ENCODE results near the gene TMED4. TPM values are rescaled to one million over a fixed set of nuclear protein-coding genes. Genes with fewer than 3 reads are reported as not detected.

TMED4 gene
- total RNA-seq, 4 donors from 2014 or later: 76.8 to 101 (median 93.2) TPM

- Histone ChIP-seq H3K9me3 (no peaks in the 10 kb centered on the region), H3K4me3 (no peak overlapping the region), H3K4me1 (no peaks in the 10 kb centered on the region), H3K36me3 (no peaks in the 10 kb centered on the region), H3K27me3 (no peaks in the 10 kb centered on the region), H3K27ac (no peak overlapping the region)
- DNase-seq (ENCODE audit: low spot score in 2 of 2): no peak
- TF ChIP-seq EP300 (IDR thresholded peaks at IDR 0.05): no peak
- TF ChIP-seq CTCF (IDR thresholded peaks at IDR 0.05): no peak
- TF ChIP-seq POLR2A (IDR thresholded peaks at IDR 0.05): no peak
- no peak for TF ChIP-seq POLR2AphosphoS5 (IDR thresholded peaks at IDR 0.05)
- 78% methylated on average over 3 of the region's 8 CpGs for WGBS
Measured at GRCh38 chr7:44533301-44534055, 48.6 kb downstream of the TMED4 start.

DNA sequence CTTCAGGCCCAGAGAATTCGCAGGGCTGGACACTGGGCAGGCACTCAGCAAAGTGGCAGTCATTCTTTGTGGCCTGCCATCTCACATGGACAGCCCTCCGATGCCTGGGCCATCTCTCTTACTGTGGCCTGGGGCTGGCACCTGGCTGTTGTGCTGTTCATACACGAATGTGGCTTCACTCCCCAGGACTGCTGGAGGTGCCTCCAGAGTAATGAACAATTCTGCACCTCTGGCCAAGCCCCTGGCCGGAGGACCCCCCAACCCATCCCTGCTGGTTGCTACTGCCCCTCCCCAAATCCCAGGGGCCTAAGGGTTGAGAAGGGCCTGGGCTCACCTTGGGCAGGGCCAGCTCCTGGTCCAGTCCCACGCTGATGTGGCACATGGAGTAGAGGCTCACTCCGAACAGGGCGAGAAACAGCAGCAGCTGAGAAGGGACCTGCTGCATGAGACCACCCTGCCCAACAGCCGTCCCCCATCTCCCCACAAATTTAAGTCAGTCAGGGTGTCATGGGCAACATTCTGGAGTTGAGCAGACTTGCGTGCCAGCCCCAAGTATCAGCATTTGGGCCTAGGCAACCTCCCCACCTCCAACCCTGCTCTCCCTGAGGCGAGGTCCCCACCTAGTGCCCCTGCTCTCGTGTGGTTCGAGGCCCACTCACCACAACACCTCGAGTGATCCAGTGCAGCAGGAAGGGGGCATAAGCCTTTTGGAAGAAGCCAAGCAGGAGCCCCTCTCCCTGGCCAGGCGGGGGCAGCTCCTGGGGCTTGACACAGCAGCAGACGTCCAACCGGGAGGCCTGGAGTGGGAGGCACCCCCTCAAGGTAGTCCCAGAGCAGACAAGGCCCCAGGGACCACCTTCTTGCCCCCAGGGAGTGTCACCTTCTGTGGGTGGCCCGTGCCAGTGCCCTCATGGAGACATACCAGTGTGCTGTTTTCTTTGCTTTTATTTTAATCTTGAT, 50.3 kb downstream of the TMED4 start:
- H3K4me1 ChIP-seq: no peaks in the 10 kb centered on the region
- H3K36me3 ChIP-seq: no peaks in the 10 kb centered on the region
- no peaks in the 10 kb centered on the region for H3K27me3 ChIP-seq
- no peak overlapping the region for H3K27ac ChIP-seq
- WGBS: 81% methylated on average over 8 of the region's 17 CpGs
- peaks cover 1% of the 10 kb centered on the region for H3K9me3 ChIP-seq
- no peak overlapping the region for H3K4me3 ChIP-seq
- TF ChIP-seq POLR2A (IDR thresholded peaks at IDR 0.05) (no peak), POLR2AphosphoS5 (IDR thresholded peaks at IDR 0.05) (no peak), EP300 (IDR thresholded peaks at IDR 0.05) (no peak), CTCF (IDR thresholded peaks at IDR 0.05) (no peak)
- DNase-seq (ENCODE audit: low spot score in 2 of 2): no peak

DNA sequence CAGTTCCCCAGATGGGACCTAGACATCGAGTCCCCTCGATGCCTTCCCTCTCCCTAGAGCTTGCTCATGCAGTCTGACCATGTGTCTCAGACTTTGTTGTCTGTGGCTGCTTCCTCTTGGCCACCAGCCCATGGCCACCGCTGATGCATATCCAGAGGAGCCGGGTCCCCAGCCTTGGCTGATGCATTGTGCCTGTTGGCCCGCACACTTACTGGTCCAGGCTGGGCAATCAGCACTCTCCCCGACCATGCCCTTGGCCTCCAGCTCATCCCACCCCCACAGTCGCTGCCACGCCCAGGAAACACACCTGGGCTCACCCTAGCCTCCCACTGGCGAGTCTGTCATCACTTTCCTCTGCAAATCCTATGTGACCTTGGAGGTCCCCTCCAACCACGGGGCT, 51.0 kb downstream of the TMED4 start:
- Histone ChIP-seq H3K27me3 (no peaks in the 10 kb centered on the region), H3K4me1 (no peaks in the 10 kb centered on the region), H3K4me3 (no peak overlapping the region), H3K9me3 (peaks cover 7% of the 10 kb centered on the region), H3K27ac (no peak overlapping the region), H3K36me3 (no peaks in the 10 kb centered on the region)
- 66% methylated on average over 10 of the region's 10 CpGs for WGBS
- DNase-seq (ENCODE audit: low spot score in 2 of 2): no peak
- TF ChIP-seq POLR2AphosphoS5 (IDR thresholded peaks at IDR 0.05): no peak
- TF ChIP-seq EP300 (IDR thresholded peaks at IDR 0.05): no peak
- TF ChIP-seq POLR2A (IDR thresholded peaks at IDR 0.05): no peak
- no peak for TF ChIP-seq CTCF (IDR thresholded peaks at IDR 0.05)

Other genes starting within 250 kb of the TMED4 start
- gene NUDCD3, start 91.6 kb downstream of the TMED4 start, total RNA-seq: 100 to 1,000 TPM in 1 of 4 donors, 10 to 100 TPM in 3; 54.3 to 101 (median 64.4) TPM
- gene NPC1L1, start 40.9 kb downstream of the TMED4 start, total RNA-seq: under 1 TPM in 1 of 4 donors, not detected in 3; 0.24 TPM
- gene DDX56, start 8.3 kb downstream of the TMED4 start, total RNA-seq: 100 to 1,000 TPM in 1 of 4 donors, 10 to 100 TPM in 3; 58.3 to 109 (median 69.5) TPM
- 100 to 1,000 TPM in 3 of 4 donors, 10 to 100 TPM in 1; 98.6 to 146 (median 127) TPM for gene OGDH, start 24.4 kb upstream of the TMED4 start, total RNA-seq
- 10 to 100 TPM; 26.4 to 97.8 (median 38.4) TPM for gene ZMIZ2, start 166.6 kb upstream of the TMED4 start, total RNA-seq
- 1,000 to 10,000 TPM; 1,253 to 2,742 (median 2,206) TPM for gene PPIA, start 214.4 kb upstream of the TMED4 start, total RNA-seq

All from suprapubic skin (tissue), 4 donors.